Measurements from ENCODE around the gene PCYT1A.
A peak's percentile ranks its signal among the peaks of the same experiment; 100 is the strongest.

PCYT1A gene

GRCh38 chr3:196235452-196236122 lies 51.9 kb downstream of the PCYT1A start:
- peak; percentile 93 to 94 for DNase-seq

- no peak for DNase-seq
Measured at GRCh38 chr3:196232882-196233251, 54.7 kb downstream of the PCYT1A start.

- no peak for DNase-seq
Measured at GRCh38 chr3:196232154-196232881, 55.2 kb downstream of the PCYT1A start.

- no peak for DNase-seq
Measured at GRCh38 chr3:196227629-196228493, 59.7 kb downstream of the PCYT1A start.

- no peak for DNase-seq
Measured at GRCh38 chr3:196227121-196227561, 60.4 kb downstream of the PCYT1A start.

GRCh38 chr3:196225763-196226364 lies 61.7 kb downstream of the PCYT1A start:
- DNase-seq = no peak

- no peak for DNase-seq
Measured at GRCh38 chr3:196225086-196225485, 62.4 kb downstream of the PCYT1A start.

- no peak for DNase-seq
Measured at GRCh38 chr3:196222876-196223595, 64.5 kb downstream of the PCYT1A start.

GRCh38 chr3:196220991-196221390 lies 66.5 kb downstream of the PCYT1A start:
- peak; percentile 67 to 80 for DNase-seq

- peak; percentile 79 to 80 for DNase-seq
Measured at GRCh38 chr3:196220587-196220986, 66.9 kb downstream of the PCYT1A start.

GRCh38 chr3:196219970-196220311 lies 67.6 kb downstream of the PCYT1A start:
- no peak for DNase-seq

GRCh38 chr3:196219194-196219969 lies 68.1 kb downstream of the PCYT1A start:
- peak; percentile 100 for DNase-seq

- no peak for DNase-seq
Measured at GRCh38 chr3:196218155-196218712, 69.3 kb downstream of the PCYT1A start.

- DNase-seq = no peak
Measured at GRCh38 chr3:196217307-196218154, 70.0 kb downstream of the PCYT1A start.

GRCh38 chr3:196216681-196217211 lies 70.8 kb downstream of the PCYT1A start:
- DNase-seq = no peak

- DNase-seq = no peak
Measured at GRCh38 chr3:196216089-196216564, 71.4 kb downstream of the PCYT1A start, which contains the start of gene SLC51A. SLC51A (plus strand) TSS chr3:196216534; CDS start chr3:196216713, 179 bp downstream.

GRCh38 chr3:196215493-196216020 lies 72.0 kb downstream of the PCYT1A start:
- no peak for DNase-seq

GRCh38 chr3:196214783-196215441 lies 72.6 kb downstream of the PCYT1A start:
- no peak for DNase-seq

All from AML-193 (cell line).